Vagina (tissue), 2 donors: ENCODE results near the gene DEAF1. TPM values are rescaled to one million over a fixed set of nuclear protein-coding genes. Genes with fewer than 3 reads are reported as not detected.
A peak's percentile ranks its signal among the peaks of the same experiment; 100 is the strongest.

Experiments
- DNase-seq, 2 donors: peaks; one replicate each; pipeline ENCODE4 v3.0.0-alpha.2; 2017; ENCODE audit errors: extremely low spot score in 2 of 2
- H3K27ac ChIP-seq: fragments of 200-600 bp; sonication (generic); one replicate; pipeline ENCODE4 v1.5.1; 2019
- H3K27me3 ChIP-seq: fragments of 200-600 bp; sonication (generic); one replicate; pipeline ENCODE4 v1.5.1; 2019
- H3K36me3 ChIP-seq, 2 donors: fragments of 200-600 bp; sonication (generic); one replicate each; pipeline ENCODE4 v1.5.1; 2017 to 2019
- H3K4me1 ChIP-seq: fragments of 200-600 bp; sonication (generic); one replicate; pipeline ENCODE4 v1.5.1; 2019
- H3K4me3 ChIP-seq, 2 donors: fragments of 200-600 bp; sonication (generic); 1 replicate in 1 of 2; 2 replicates in 1 of 2; pipeline ENCODE4 v1.5.1; 2016 to 2019
- H3K9me3 ChIP-seq: fragments of 200-600 bp; sonication (generic); one replicate; pipeline ENCODE4 v1.5.1; 2019
- CTCF ChIP-seq, 3 experiments: fragments of 450-650 bp in 2 of 3; fragments of 200-600 bp in 1 of 3; sonication (generic) in 1 of 3; IDR thresholded peaks; one replicate each; pipeline ENCODE4 v1.5.1; 2017 to 2019; ENCODE audit warnings: antibody characterized with exemption in 3 of 3, mild to moderate bottlenecking in 2 of 3, moderate library complexity in 2 of 3
- POLR2A ChIP-seq, 2 donors: fragments of 450-650 bp; IDR thresholded peaks; one replicate each; pipeline ENCODE4 v1.6.1; 2017; ENCODE audit warnings: antibody characterized with exemption in 2 of 2, mild to moderate bottlenecking in 2 of 2, moderate library complexity in 2 of 2
- POLR2AphosphoS5 ChIP-seq, 2 donors: sonication (generic); formaldehyde crosslinking; IDR thresholded peaks; one replicate each; pipeline ENCODE4 v1.9.0; 2017; ENCODE audit warnings: antibody characterized with exemption in 2 of 2, mild to moderate bottlenecking in 2 of 2, low read depth in 1 of 2; ENCODE audit not compliant: insufficient read depth in 1 of 2
- intact Hi-C: fragments of 100-400 bp; cut with DNase I; formaldehyde crosslinking; loops from one replicate; pipeline ENCODE4 v1.15.1; 2023
- total RNA-seq: library from RNA; depleted of rRNA; stranded (reverse); fragments of >200 nt; gene quantifications from one replicate; pipeline ENCODE4 v1.2.3, GENCODE V29; 2016

DEAF1 gene
- total RNA-seq, 1 donor from 2014 or later, result 33.6 TPM

DNA sequence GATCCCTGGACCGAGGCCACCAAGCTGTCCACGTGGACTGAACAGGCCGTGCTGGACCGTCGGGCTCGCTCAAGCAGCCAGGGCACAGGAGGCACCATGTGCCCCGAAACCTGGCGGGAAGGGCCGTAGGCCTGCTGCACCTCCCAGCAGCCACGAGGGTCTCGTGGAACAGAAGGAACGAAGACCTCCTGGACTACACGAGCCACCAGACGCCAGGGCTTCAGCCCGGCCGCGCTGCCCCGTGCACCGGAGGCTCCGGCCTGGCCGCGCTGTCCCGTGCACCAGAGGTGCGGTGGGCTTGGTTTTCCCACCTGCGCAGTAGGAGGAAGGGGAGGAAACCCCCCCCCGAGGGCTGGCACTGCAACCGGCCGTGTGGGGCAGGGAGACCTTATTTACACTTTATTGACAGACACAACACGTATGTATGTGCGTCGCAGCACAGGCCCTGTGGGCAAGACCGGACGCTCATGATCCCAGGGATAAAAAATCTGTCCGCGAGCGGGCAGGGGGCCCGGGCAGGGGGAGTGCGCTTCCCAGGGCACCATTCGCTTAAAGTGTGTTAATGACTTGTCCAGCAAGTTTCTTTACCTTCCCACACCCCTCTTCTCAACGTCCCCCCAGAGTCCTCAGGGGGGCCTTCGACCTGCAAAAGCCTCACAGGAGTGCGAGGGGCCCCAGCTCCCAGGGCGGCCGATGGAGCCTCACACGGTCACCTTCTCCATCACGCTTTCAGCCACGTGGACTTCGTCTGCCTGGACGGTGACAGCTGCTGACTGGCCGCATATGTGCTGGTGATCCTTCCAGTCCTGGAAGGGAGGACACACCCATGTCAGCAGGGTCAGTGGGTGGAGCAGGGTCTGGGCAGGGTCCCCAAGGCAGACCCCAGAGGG lies 50.9 kb downstream of the DEAF1 start:
- H3K4me3 ChIP-seq, result no peak overlapping the region
- no peak for TF ChIP-seq POLR2A (IDR thresholded peaks at IDR 0.05)
- no peak for TF ChIP-seq CTCF (IDR thresholded peaks at IDR 0.05)
- no peak for TF ChIP-seq POLR2AphosphoS5 (IDR thresholded peaks at IDR 0.05; ENCODE audit: insufficient read depth in 1 of 2, low read depth in 1 of 2)
- no peak overlapping the region for H3K27ac ChIP-seq
- no peaks in the 10 kb centered on the region for H3K9me3 ChIP-seq
- DNase-seq, result no peak
- no peaks in the 10 kb centered on the region for H3K27me3 ChIP-seq
- no peaks in the 10 kb centered on the region for H3K4me1 ChIP-seq
- intact Hi-C loops, result no loop called here
- H3K36me3 ChIP-seq, result peaks cover 0 to 13% of the 10 kb centered on the region in 2 donors

DNA sequence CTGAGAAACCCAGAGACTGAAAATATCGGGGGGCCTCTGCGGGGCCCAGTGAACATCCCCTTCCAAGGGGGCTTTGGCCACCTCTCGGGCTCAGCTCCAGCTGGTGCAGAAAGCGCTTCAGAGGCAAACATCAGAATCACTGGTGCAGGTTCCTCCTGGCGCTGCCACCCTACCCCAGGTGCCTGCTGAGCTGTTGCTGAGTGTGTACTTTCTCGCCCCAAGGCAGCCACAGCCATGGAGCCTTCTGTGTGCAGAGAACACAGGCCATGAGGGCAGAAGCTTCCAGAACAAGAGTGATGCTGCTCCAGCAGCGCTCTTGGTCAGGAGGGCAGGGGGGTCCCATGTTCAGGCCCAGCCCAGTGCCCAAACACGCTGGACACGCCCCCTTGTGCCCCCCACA lies 51.7 kb downstream of the DEAF1 start:
- H3K36me3 ChIP-seq, result peaks cover 0 to 13% of the 10 kb centered on the region in 2 donors
- intact Hi-C loops, result no loop called here
- no peak overlapping the region for H3K27ac ChIP-seq
- no peaks in the 10 kb centered on the region for H3K9me3 ChIP-seq
- no peaks in the 10 kb centered on the region for H3K27me3 ChIP-seq
- H3K4me3 ChIP-seq, result no peak overlapping the region
- no peak for DNase-seq
- TF ChIP-seq CTCF (IDR thresholded peaks at IDR 0.05), result no peak
- peak in 1 of 2 donors; percentile 5 for TF ChIP-seq POLR2AphosphoS5 (IDR thresholded peaks at IDR 0.05; ENCODE audit: insufficient read depth in 1 of 2, low read depth in 1 of 2)
- H3K4me1 ChIP-seq, result no peaks in the 10 kb centered on the region

DNA sequence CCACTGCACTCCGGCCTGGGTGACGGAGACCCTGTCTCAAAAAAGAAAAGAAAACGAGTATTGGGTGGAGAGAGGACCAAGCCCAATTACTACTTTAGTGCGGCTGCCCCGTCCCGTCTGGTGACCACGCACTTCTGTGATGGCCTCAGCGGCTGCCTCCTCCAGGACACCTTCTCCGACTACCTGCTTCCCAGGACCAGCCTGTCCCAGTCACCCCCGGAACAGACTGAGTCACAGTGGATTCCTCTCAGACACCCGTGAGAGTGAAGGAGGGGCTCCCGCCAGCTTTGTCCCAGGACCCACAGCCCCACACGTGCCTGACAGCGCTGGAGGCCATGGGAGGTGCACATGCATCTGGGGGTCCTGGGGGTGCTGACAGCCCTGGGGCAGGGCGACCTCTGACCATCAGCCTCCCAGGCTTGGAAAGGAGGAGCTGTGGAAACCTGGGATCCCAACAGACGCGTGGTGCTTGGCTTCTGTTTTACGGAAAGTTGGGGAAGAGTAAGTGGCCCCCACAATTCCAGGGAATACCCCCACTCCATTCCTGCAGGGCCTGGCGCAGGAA lies 53.1 kb downstream of the DEAF1 start:
- intact Hi-C loops, result loop anchor here (1.0 kb wide), 1 partner anchor 41 kb away; no protein-coding TSS in a partner anchor
- Histone ChIP-seq H3K27ac (no peak overlapping the region), H3K4me3 (no peak overlapping the region), H3K4me1 (peaks cover 9% of the 10 kb centered on the region), H3K27me3 (no peaks in the 10 kb centered on the region), H3K9me3 (no peaks in the 10 kb centered on the region), H3K36me3 (peaks cover 0 to 13% of the 10 kb centered on the region in 2 donors)
- no peak for DNase-seq
- TF ChIP-seq POLR2AphosphoS5 (IDR thresholded peaks at IDR 0.05; ENCODE audit: insufficient read depth in 1 of 2, low read depth in 1 of 2) (no peak), CTCF (IDR thresholded peaks at IDR 0.05) (no peak), POLR2A (IDR thresholded peaks at IDR 0.05) (no peak)

GRCh38 chr11:640021-640706 lies 54.9 kb downstream of the DEAF1 start:
- Histone ChIP-seq H3K4me3 (peak overlapping the region in 1 of 2 donors; percentile 21), H3K36me3 (peaks cover 0 to 13% of the 10 kb centered on the region in 2 donors), H3K4me1 (peaks cover 17% of the 10 kb centered on the region), H3K9me3 (no peaks in the 10 kb centered on the region), H3K27ac (no peak overlapping the region), H3K27me3 (no peaks in the 10 kb centered on the region)
- TF ChIP-seq POLR2AphosphoS5 (IDR thresholded peaks at IDR 0.05; ENCODE audit: insufficient read depth in 1 of 2, low read depth in 1 of 2) (no peak), POLR2A (IDR thresholded peaks at IDR 0.05) (no peak), CTCF (IDR thresholded peaks at IDR 0.05) (no peak)
- DNase-seq, result no peak
- intact Hi-C loops, result no loop called here
